Eye (tissue), 1 donor: Measurements from ENCODE around the gene ALDH3B2.
"Not testable (repeated sequence)": the region's sequence is repeated elsewhere in the genome, so short reads cannot be mapped to it uniquely, and the experiment has no call there.

Experiments
- DNase-seq: peaks from one replicate; pipeline ENCODE4 v3.0.0-alpha.2; 2015

ALDH3B2 gene

GRCh38 chr11:67682126-67683034 lies 8.0 kb upstream of the ALDH3B2 start:
- DNase-seq, result not testable (repeated sequence)

- DNase-seq, result no peak
These were observed 6.5 kb upstream of the ALDH3B2 start for GRCh38 chr11:67680696-67681470.

GRCh38 chr11:67675058-67675747 lies 780 bp upstream of the ALDH3B2 start:
- no peak for DNase-seq

- DNase-seq, result no peak
These were observed 521 bp downstream of the ALDH3B2 start for GRCh38 chr11:67673902-67674301.

- no peak for DNase-seq
These were observed 1.1 kb downstream of the ALDH3B2 start for GRCh38 chr11:67673358-67673757.

- no peak for DNase-seq
These were observed 3.3 kb downstream of the ALDH3B2 start for GRCh38 chr11:67671211-67671520.

GRCh38 chr11:67670316-67671210 lies 3.9 kb downstream of the ALDH3B2 start:
- DNase-seq, result no peak

GRCh38 chr11:67668192-67668551 lies 6.3 kb downstream of the ALDH3B2 start:
- DNase-seq, result no peak

GRCh38 chr11:67667490-67668191 lies 6.8 kb downstream of the ALDH3B2 start:
- no peak for DNase-seq

- no peak for DNase-seq
These were observed 7.5 kb downstream of the ALDH3B2 start for GRCh38 chr11:67666676-67667489.

GRCh38 chr11:67666303-67666645 lies 8.1 kb downstream of the ALDH3B2 start:
- no peak for DNase-seq

GRCh38 chr11:67665541-67666302 lies 8.7 kb downstream of the ALDH3B2 start:
- DNase-seq, result no peak

GRCh38 chr11:67664696-67665540 lies 9.5 kb downstream of the ALDH3B2 start:
- DNase-seq, result no peak

- no peak for DNase-seq
These were observed 10.2 kb downstream of the ALDH3B2 start for GRCh38 chr11:67664213-67664585.

GRCh38 chr11:67663532-67664212 lies 10.8 kb downstream of the ALDH3B2 start:
- no peak for DNase-seq

- DNase-seq, result no peak
These were observed 11.4 kb downstream of the ALDH3B2 start for GRCh38 chr11:67662835-67663531.

GRCh38 chr11:67662142-67662834 lies 12.1 kb downstream of the ALDH3B2 start:
- no peak for DNase-seq
